T-helper 17 cell (primary cell): ENCODE measurements around the gene SLIT3. TPM values are rescaled to one million over a fixed set of nuclear protein-coding genes. Genes with fewer than 3 reads are reported as not detected.

ENCODE experiments used
- ATAC-seq: fragments of 150-1000 bp; cut with Tn5 transposase; 2 replicates; pipeline ENCODE4 v1.10.0; 2021; ENCODE audit warnings: mild to moderate bottlenecking, moderate library complexity
- DNase-seq, 3 donors: peaks; one replicate each; pipeline versions ENCODE4 v3.0.0 to v3.0.0-alpha.2; 2020 to 2021
- H3K9me3 ChIP-seq: one replicate; pipeline ENCODE4 v1.7.0; 2013; ENCODE audit warnings: low read length, mild to moderate bottlenecking; ENCODE audit not compliant: control insufficient read depth, poor library complexity, severe bottlenecking
- H3K27ac Mint-ChIP-seq: one replicate; pipeline ENCODE4 v1.8.0; 2022; ENCODE audit warnings: mild to moderate bottlenecking, moderate library complexity, mixed read lengths
- H3K27me3 Mint-ChIP-seq: one replicate; pipeline ENCODE4 v1.8.0; 2022; ENCODE audit warnings: mixed read lengths
- H3K36me3 Mint-ChIP-seq: one replicate; pipeline ENCODE4 v1.8.0; 2022; ENCODE audit warnings: low read depth, mixed read lengths
- H3K4me1 Mint-ChIP-seq: one replicate; pipeline ENCODE4 v1.8.0; 2022; ENCODE audit warnings: mild to moderate bottlenecking, mixed read lengths
- H3K4me3 Mint-ChIP-seq: one replicate; pipeline ENCODE4 v1.8.0; 2022; ENCODE audit warnings: mild to moderate bottlenecking, moderate library complexity, mixed read lengths
- total RNA-seq, 4 donors: library from RNA in 2 of 4; stranded (reverse) in 2 of 4; gene quantifications; one replicate each; pipeline ENCODE4 v1.2.3 and lab custom pipeline; 2022 to 2026

SLIT3 gene
- total RNA-seq, 2 donors from 2014 or later, result not detected

- no peaks in the 10 kb centered on the region for H3K4me1 Mint-ChIP-seq
- H3K9me3 ChIP-seq, result no peaks in the 10 kb centered on the region
- H3K36me3 Mint-ChIP-seq, result no peaks in the 10 kb centered on the region
- no peak overlapping the region for H3K27ac Mint-ChIP-seq
- DNase-seq (no peak), ATAC-seq (no peak)
- peaks cover 22% of the 10 kb centered on the region for H3K27me3 Mint-ChIP-seq
- no peak overlapping the region for H3K4me3 Mint-ChIP-seq
These were observed 512.2 kb downstream of the SLIT3 start for GRCh38 chr5:168788786-168789185.

GRCh38 chr5:168788107-168788506, 512.8 kb downstream of the SLIT3 start:
- ATAC-seq (no peak), DNase-seq (no peak)
- no peak overlapping the region for H3K4me3 Mint-ChIP-seq
- no peaks in the 10 kb centered on the region for H3K9me3 ChIP-seq
- no peak overlapping the region for H3K27ac Mint-ChIP-seq
- H3K4me1 Mint-ChIP-seq, result no peaks in the 10 kb centered on the region
- H3K36me3 Mint-ChIP-seq, result no peaks in the 10 kb centered on the region
- peaks cover 18% of the 10 kb centered on the region for H3K27me3 Mint-ChIP-seq

GRCh38 chr5:168786147-168786546, 514.8 kb downstream of the SLIT3 start:
- H3K9me3 ChIP-seq, result no peaks in the 10 kb centered on the region
- Mint-ChIP-seq H3K27ac (no peak overlapping the region), H3K4me3 (no peak overlapping the region), H3K27me3 (peaks cover 28% of the 10 kb centered on the region), H3K4me1 (no peaks in the 10 kb centered on the region), H3K36me3 (no peaks in the 10 kb centered on the region)
- ATAC-seq (no peak), DNase-seq (no peak)

GRCh38 chr5:168784454-168784853, 516.5 kb downstream of the SLIT3 start:
- Mint-ChIP-seq H3K4me1 (no peaks in the 10 kb centered on the region), H3K4me3 (no peak overlapping the region), H3K36me3 (no peaks in the 10 kb centered on the region), H3K27me3 (peaks cover 34% of the 10 kb centered on the region), H3K27ac (no peak overlapping the region)
- DNase-seq (no peak), ATAC-seq (no peak)
- no peaks in the 10 kb centered on the region for H3K9me3 ChIP-seq

- Mint-ChIP-seq H3K4me1 (no peaks in the 10 kb centered on the region), H3K27ac (no peak overlapping the region)
These were observed 518.9 kb downstream of the SLIT3 start for GRCh38 chr5:168781941-168782571.

GRCh38 chr5:168780888-168781287, 520.1 kb downstream of the SLIT3 start:
- no peak overlapping the region for H3K4me3 Mint-ChIP-seq
- H3K27me3 Mint-ChIP-seq, result peaks cover 49% of the 10 kb centered on the region
- no peak for DNase-seq

More at GRCh38 chr5:168781941-168782571, 518.9 kb downstream of the SLIT3 start:
- Mint-ChIP-seq H3K36me3 (no peaks in the 10 kb centered on the region), H3K27me3 (peaks cover 44% of the 10 kb centered on the region), H3K4me3 (no peak overlapping the region)
- H3K9me3 ChIP-seq, result no peaks in the 10 kb centered on the region
- ATAC-seq, result no peak
- DNase-seq, result no peak

GRCh38 chr5:168779333-168779732, 521.6 kb downstream of the SLIT3 start:
- no peaks in the 10 kb centered on the region for H3K4me1 Mint-ChIP-seq
- H3K4me3 Mint-ChIP-seq, result no peak overlapping the region
- H3K27ac Mint-ChIP-seq, result no peak overlapping the region
- ATAC-seq, result no peak
- H3K36me3 Mint-ChIP-seq, result no peaks in the 10 kb centered on the region
- peaks cover 43% of the 10 kb centered on the region for H3K27me3 Mint-ChIP-seq
- no peak for DNase-seq
- H3K9me3 ChIP-seq, result no peaks in the 10 kb centered on the region

More at GRCh38 chr5:168780888-168781287, 520.1 kb downstream of the SLIT3 start:
- Mint-ChIP-seq H3K4me1 (no peaks in the 10 kb centered on the region), H3K36me3 (no peaks in the 10 kb centered on the region), H3K27ac (no peak overlapping the region)
- ATAC-seq, result no peak
- H3K9me3 ChIP-seq, result no peaks in the 10 kb centered on the region

GRCh38 chr5:168778536-168778935, 522.4 kb downstream of the SLIT3 start:
- ATAC-seq (no peak), DNase-seq (no peak)
- no peaks in the 10 kb centered on the region for H3K9me3 ChIP-seq
- Mint-ChIP-seq H3K4me3 (no peak overlapping the region), H3K27me3 (peaks cover 47% of the 10 kb centered on the region), H3K27ac (no peak overlapping the region), H3K36me3 (no peaks in the 10 kb centered on the region), H3K4me1 (no peaks in the 10 kb centered on the region)

- Mint-ChIP-seq H3K4me3 (no peak overlapping the region), H3K4me1 (no peaks in the 10 kb centered on the region), H3K36me3 (no peaks in the 10 kb centered on the region), H3K27me3 (peaks cover 49% of the 10 kb centered on the region), H3K27ac (no peak overlapping the region)
- H3K9me3 ChIP-seq, result no peaks in the 10 kb centered on the region
- DNase-seq (no peak), ATAC-seq (no peak)
These were observed 523.3 kb downstream of the SLIT3 start for GRCh38 chr5:168777651-168778050.

GRCh38 chr5:168776070-168776469, 524.9 kb downstream of the SLIT3 start:
- DNase-seq (no peak), ATAC-seq (no peak)
- peaks cover 49% of the 10 kb centered on the region for H3K27me3 Mint-ChIP-seq
- no peak overlapping the region for H3K27ac Mint-ChIP-seq
- H3K4me3 Mint-ChIP-seq, result no peak overlapping the region
- H3K9me3 ChIP-seq, result no peaks in the 10 kb centered on the region
- H3K4me1 Mint-ChIP-seq, result no peaks in the 10 kb centered on the region
- H3K36me3 Mint-ChIP-seq, result no peaks in the 10 kb centered on the region

GRCh38 chr5:168773226-168773625, 527.7 kb downstream of the SLIT3 start:
- no peak overlapping the region for H3K27ac Mint-ChIP-seq
- no peak for DNase-seq
- H3K9me3 ChIP-seq, result no peaks in the 10 kb centered on the region
- H3K36me3 Mint-ChIP-seq, result no peaks in the 10 kb centered on the region
- ATAC-seq, result no peak
- no peak overlapping the region for H3K4me3 Mint-ChIP-seq
- H3K27me3 Mint-ChIP-seq, result peaks cover 43% of the 10 kb centered on the region
- no peaks in the 10 kb centered on the region for H3K4me1 Mint-ChIP-seq

- Mint-ChIP-seq H3K36me3 (no peaks in the 10 kb centered on the region), H3K4me3 (no peak overlapping the region), H3K27me3 (peaks cover 38% of the 10 kb centered on the region), H3K27ac (no peak overlapping the region), H3K4me1 (no peaks in the 10 kb centered on the region)
- ATAC-seq (no peak), DNase-seq (no peak)
- H3K9me3 ChIP-seq, result no peaks in the 10 kb centered on the region
These were observed 528.5 kb downstream of the SLIT3 start for GRCh38 chr5:168772316-168772961.

- H3K36me3 Mint-ChIP-seq, result no peaks in the 10 kb centered on the region
- H3K4me3 Mint-ChIP-seq, result no peak overlapping the region
- DNase-seq, result no peak
- H3K27ac Mint-ChIP-seq, result no peak overlapping the region
- H3K27me3 Mint-ChIP-seq, result peaks cover 30% of the 10 kb centered on the region
- H3K9me3 ChIP-seq, result no peaks in the 10 kb centered on the region
- no peaks in the 10 kb centered on the region for H3K4me1 Mint-ChIP-seq
- ATAC-seq, result no peak
These were observed 529.3 kb downstream of the SLIT3 start for GRCh38 chr5:168771678-168772077.

GRCh38 chr5:168770996-168771395, 529.9 kb downstream of the SLIT3 start:
- Mint-ChIP-seq H3K27ac (no peak overlapping the region), H3K4me1 (no peaks in the 10 kb centered on the region), H3K27me3 (peaks cover 28% of the 10 kb centered on the region), H3K36me3 (no peaks in the 10 kb centered on the region), H3K4me3 (no peak overlapping the region)
- ATAC-seq, result no peak
- no peak for DNase-seq
- H3K9me3 ChIP-seq, result no peaks in the 10 kb centered on the region
